HepG2 (cell line): ENCODE measurements around the gene PPP1CA. TPM values are rescaled to one million over a fixed set of nuclear protein-coding genes. Genes with fewer than 3 reads are reported as not detected.
A peak's percentile ranks its signal among the peaks of the same experiment; 100 is the strongest.

Experiments
- ATAC-seq: fragments of 200-7000 bp; cut with Tn5 transposase; 3 replicates; pipeline ENCODE4 v1.9.1; 2020; ENCODE audit warnings: mild to moderate bottlenecking, moderate library complexity
- BruUV-seq: library from RNA; stranded (reverse); fragments of 400-500 nt; replicated peaks from 2 replicates; lab custom pipeline; 2021; lab: Mats Ljungman, UMichigan
- CTCF ChIA-PET: fragments of 300-600 bp; formaldehyde crosslinking; extraction: SDS; loops from one replicate; lab custom pipeline; 2021; ENCODE audit warnings: low total read pairs, inconsistent platforms, low intra/inter-chr PET ratio; lab: Yijun Ruan, JAX
- POLR2A ChIA-PET: fragments of 350-600 bp; sonication (Branson Sonifier 250); formaldehyde crosslinking; loops from one replicate; lab custom pipeline; 2020; ENCODE audit warnings: antibody characterized with exemption, inconsistent platforms; lab: Yijun Ruan, JAX
- DNase-seq: peaks from one replicate; pipeline ENCODE4 v3.0.0-alpha.2; 2015; ENCODE audit warnings: low spot score
- FAIRE-seq: peaks from 3 replicates; lab custom pipeline; 2011; peaks lifted over from hg19 to GRCh38; lab: Jason Lieb, UNC
- H2AFZ ChIP-seq: one replicate; pipeline ENCODE4 v1.6.1; 2011; ENCODE audit warnings: low read length, inconsistent platforms
- H3K27ac ChIP-seq: fragments of 300-600 bp; 3 replicates; pipeline ENCODE4 v1.8.0; 2011; ENCODE audit warnings: mixed run types, mild to moderate bottlenecking, mixed read lengths, low read length, inconsistent platforms; ENCODE audit not compliant: insufficient read depth; ENCODE audit errors: extremely low read length
- H3K27me3 ChIP-seq, 2 experiments: fragments of 200-600 bp in 1 of 2; 2 replicates in 1 of 2; 3 replicates in 1 of 2; pipeline versions ENCODE4 v1.6.0 to v1.8.0; 2011; ENCODE audit warnings: low read length in 2 of 2, mild to moderate bottlenecking in 2 of 2, moderate library complexity in 2 of 2, inconsistent platforms in 1 of 2; ENCODE audit not compliant: insufficient read depth in 2 of 2, control insufficient read depth in 1 of 2
- H3K36me3 ChIP-seq, 2 experiments: fragments of 200-600 bp in 1 of 2; replicated peaks in 1 of 2; 2 replicates in 1 of 2; 3 replicates in 1 of 2; pipeline versions ENCODE4 v1.5.1 to v1.8.0; 2011; ENCODE audit warnings: low read length in 2 of 2, inconsistent platforms in 1 of 2; ENCODE audit not compliant: insufficient read depth in 2 of 2, control insufficient read depth in 1 of 2
- H3K4me1 ChIP-seq: 2 replicates; pipeline ENCODE4 v1.5.1; 2012; ENCODE audit warnings: low read length, inconsistent platforms; ENCODE audit not compliant: insufficient read depth
- H3K4me2 ChIP-seq: 2 replicates; pipeline ENCODE4 v1.6.0; 2011; ENCODE audit warnings: low read depth, low read length, inconsistent platforms
- H3K4me3 ChIP-seq, 3 experiments: fragments of 200-600 bp in 1 of 3; sonication (generic), shearing (Covaris generic) in 1 of 3; replicated peaks in 1 of 3; 2 replicates each; pipeline ENCODE4 v1.5.1; 2011 to 2016; ENCODE audit warnings: low read length in 3 of 3, inconsistent platforms in 2 of 3, low read depth in 2 of 3, mild to moderate bottlenecking in 2 of 3, control low read depth in 1 of 3, mixed read lengths in 1 of 3; ENCODE audit not compliant: insufficient read depth in 1 of 3
- H3K79me2 ChIP-seq: one replicate; pipeline ENCODE4 v1.6.1; 2011; ENCODE audit warnings: low read length, inconsistent platforms; ENCODE audit not compliant: insufficient read depth
- H3K9ac ChIP-seq: 2 replicates; pipeline ENCODE4 v1.6.0; 2011; ENCODE audit warnings: mild to moderate bottlenecking, low read depth, low read length, inconsistent platforms; ENCODE audit not compliant: insufficient read depth
- H3K9me3 ChIP-seq: 2 replicates; pipeline ENCODE4 v1.5.1; 2012; ENCODE audit warnings: mild to moderate bottlenecking, low read length
- H4K20me1 ChIP-seq: 2 replicates; pipeline ENCODE4 v1.6.0; 2011; ENCODE audit warnings: inconsistent platforms, mild to moderate bottlenecking, low read length, moderate library complexity; ENCODE audit not compliant: insufficient read depth
- FOXK1 ChIP-seq: sonication (generic); formaldehyde crosslinking; IDR thresholded peaks from 2 replicates; pipeline ENCODE4 v1.4.0; 2020; ENCODE audit warnings: low read depth, missing genetic modification reagents, borderline replicate concordance
- HDAC1 ChIP-seq: sonication (generic); formaldehyde crosslinking; IDR thresholded peaks from 2 replicates; pipeline ENCODE4 v1.5.1; 2020; ENCODE audit warnings: mild to moderate bottlenecking, missing genetic modification reagents
- HOXD1 ChIP-seq: sonication (generic); formaldehyde crosslinking; IDR thresholded peaks from 2 replicates; pipeline ENCODE4 v1.5.0; 2020; ENCODE audit warnings: missing genetic modification reagents
- POLR2G ChIP-seq: fragments of 200-400 bp; formaldehyde crosslinking; IDR thresholded peaks from 2 replicates; pipeline ENCODE4 v1.6.1; 2018; ENCODE audit warnings: mild to moderate bottlenecking, low read depth, low read length, moderate library complexity
- SAP130 ChIP-seq: IDR thresholded peaks from 2 replicates; pipeline ENCODE4 v1.6.1; 2016; ENCODE audit warnings: low read depth
- STAT5B ChIP-seq: sonication (generic); formaldehyde crosslinking; IDR thresholded peaks from 2 replicates; pipeline ENCODE4 v1.4.0; 2020; ENCODE audit warnings: missing genetic modification reagents
- ZNF746 ChIP-seq: sonication (generic); formaldehyde crosslinking; IDR thresholded peaks from 2 replicates; pipeline ENCODE4 v1.8.0; 2022; ENCODE audit warnings: mild to moderate bottlenecking, missing genetic modification reagents
- WGBS: methylation state at CpG from one replicate; pipeline ENCODE4 v1.1.6; 2017; ENCODE audit warnings: low lambda C conversion rate; 5-methylcytosine and 5-hydroxymethylcytosine counted together
- in situ Hi-C: cut with HindIII; loops from 2 replicates; pipeline ENCODE4 v1.10.0; 2017; ENCODE audit warnings: low pct_unique_long_range_greater_than_20kb; ENCODE audit not compliant: extremely low pct_ligation_motif_present
- intact Hi-C: fragments of 100-400 bp; cut with micrococcal nuclease; formaldehyde crosslinking; loops from one replicate; pipeline ENCODE4 v1.10.0; 2022; ENCODE audit not compliant: unreplicated experiment
- polyA plus RNA-seq, 8 experiments: library from polyadenylated mRNA; depleted of rRNA in 3 of 8; stranded (reverse) in 7 of 8; unstranded in 1 of 8; fragments of >200 nt; fragmentation: Illumina TruSeq in 4 of 8; extraction: Trizol in 4 of 8; gene quantifications; 2 replicates each; pipeline versions ENCODE4 v1.2.1 to v1.2.3, GENCODE V29; 2011 to 2016; ENCODE audit warnings: low read depth in 4 of 8, missing spikeins in 1 of 8, mixed read lengths in 1 of 8; ENCODE audit not compliant: insufficient read depth in 1 of 8
- total RNA-seq, 5 experiments: library from RNA; depleted of rRNA; stranded (reverse); fragments of >200 nt; fragmentation: Illumina TruSeq; extraction: Trizol; gene quantifications; 2 replicates each; pipeline ENCODE4 v1.2.3, GENCODE V29; 2016; ENCODE audit warnings: low read depth in 1 of 5
- TF ChIP-seq, protein P1 (sequence below): sonication (generic); formaldehyde crosslinking; IDR thresholded peaks from 2 replicates; pipeline ENCODE4 v1.4.0; 2020; ENCODE audit warnings: missing genetic modification reagents
- TF ChIP-seq, protein P2 (sequence below): sonication (generic); formaldehyde crosslinking; IDR thresholded peaks from 2 replicates; pipeline ENCODE4 v1.4.0; 2020; ENCODE audit warnings: mild to moderate bottlenecking, missing genetic modification reagents
- TF ChIP-seq, protein P3 (sequence below): sonication (generic); formaldehyde crosslinking; IDR thresholded peaks from 2 replicates; pipeline ENCODE4 v1.5.1; 2020; ENCODE audit warnings: mild to moderate bottlenecking, missing genetic modification reagents, moderate library complexity
- TF ChIP-seq, protein P4 (sequence below): fragments of 450-650 bp; IDR thresholded peaks from 2 replicates; pipeline ENCODE4 v1.6.1; 2017; ENCODE audit warnings: mild to moderate bottlenecking

The PPP1CA gene
- total and polyA plus RNA-seq, 2 of the 13 experiments (the other 11 are each of a cell fraction or from before 2014, with no cell fraction given): 149 to 170 TPM

DNA sequence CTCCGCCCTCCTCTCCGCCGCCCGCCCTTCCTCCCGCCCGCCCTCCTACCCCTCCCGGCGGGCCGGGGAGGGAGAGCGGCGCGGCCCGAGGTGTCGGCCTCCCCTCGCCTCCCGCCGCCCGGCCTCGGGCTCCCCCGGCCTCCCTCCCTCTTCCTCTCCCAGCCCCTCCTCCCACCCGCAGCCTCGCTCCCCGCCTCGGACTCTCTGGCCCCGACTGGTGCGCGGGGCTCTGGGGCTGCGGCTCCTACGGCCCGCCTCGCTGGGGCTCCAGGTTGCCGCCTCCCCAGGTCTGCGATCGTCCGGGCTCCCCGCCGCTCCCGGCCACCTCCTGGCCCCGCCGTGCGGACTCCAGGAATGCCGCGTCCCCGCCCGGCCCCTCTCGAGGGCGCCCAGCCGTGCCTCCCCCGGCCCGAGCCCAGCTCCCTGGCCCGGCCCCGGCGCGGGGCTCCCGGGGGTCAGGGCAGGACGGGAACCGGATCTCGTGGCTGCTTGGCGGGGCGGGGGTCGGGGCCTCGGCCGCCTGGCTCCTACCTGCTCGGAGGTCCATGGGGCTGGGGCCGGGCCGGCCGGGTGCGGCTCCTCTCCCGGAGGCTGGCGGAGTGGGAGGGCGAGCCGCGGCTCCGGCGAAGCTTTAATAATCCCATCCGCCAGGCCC lies 28.5 kb downstream of the PPP1CA start, which contains the start of gene CLCF1:
Gene CLCF1, minus strand, starts transcription at position 606 of the 655 bp plus-strand sequence. Its CDS starts 59 bp downstream, at position 547.
- POLR2A ChIA-PET: interaction anchor here (0.6 to 18.5 kb wide), 10 partner anchors 9 to 734 kb away, joined by 3 to 365 read pairs (median 9); partner anchors contain the start of genes POLD4, PPP1CA, RAD9A and SSH3
- H3K27ac ChIP-seq: no peak within 1 kb of the TSS
- CTCF ChIA-PET: interaction anchor here (1.3 kb wide), 1 partner anchor 16 kb away, joined by 9 read pairs; no protein-coding TSS in a partner anchor
- ATAC-seq: peak; percentile 39
- H3K4me2 ChIP-seq: peak within 1 kb of the TSS; percentile 92
- no peak for FAIRE-seq
- H3K9ac ChIP-seq: peak within 1 kb of the TSS; percentile 60
- H3K79me2 ChIP-seq: no peaks in the 10 kb centered on the region
- H3K36me3 ChIP-seq: no peaks in the 10 kb centered on the region
- intact Hi-C loops: loop anchor here (1.0 kb wide), 1 partner anchor 17 kb away; no protein-coding TSS in a partner anchor
- no peaks in the 10 kb centered on the region for H4K20me1 ChIP-seq
- no peak within 1 kb of the TSS for H2AFZ ChIP-seq
- in situ Hi-C loops: no loop called here
- H3K27me3 ChIP-seq: peaks cover 3 to 8% of the 10 kb centered on the region in 2 experiments; a peak in 3 of 5 replicates
- WGBS: 3% methylated on average over 10 of the region's 76 CpGs
- H3K4me1 ChIP-seq: peaks cover 26% of the 10 kb centered on the region
- no peaks in the 10 kb centered on the region for H3K9me3 ChIP-seq
- peak within 1 kb of the TSS; percentile 69 to 75 (median 75) for H3K4me3 ChIP-seq
- DNase-seq: no peak
- BruUV-seq: no TSS peak
- TF ChIP-seq, protein P1, sequence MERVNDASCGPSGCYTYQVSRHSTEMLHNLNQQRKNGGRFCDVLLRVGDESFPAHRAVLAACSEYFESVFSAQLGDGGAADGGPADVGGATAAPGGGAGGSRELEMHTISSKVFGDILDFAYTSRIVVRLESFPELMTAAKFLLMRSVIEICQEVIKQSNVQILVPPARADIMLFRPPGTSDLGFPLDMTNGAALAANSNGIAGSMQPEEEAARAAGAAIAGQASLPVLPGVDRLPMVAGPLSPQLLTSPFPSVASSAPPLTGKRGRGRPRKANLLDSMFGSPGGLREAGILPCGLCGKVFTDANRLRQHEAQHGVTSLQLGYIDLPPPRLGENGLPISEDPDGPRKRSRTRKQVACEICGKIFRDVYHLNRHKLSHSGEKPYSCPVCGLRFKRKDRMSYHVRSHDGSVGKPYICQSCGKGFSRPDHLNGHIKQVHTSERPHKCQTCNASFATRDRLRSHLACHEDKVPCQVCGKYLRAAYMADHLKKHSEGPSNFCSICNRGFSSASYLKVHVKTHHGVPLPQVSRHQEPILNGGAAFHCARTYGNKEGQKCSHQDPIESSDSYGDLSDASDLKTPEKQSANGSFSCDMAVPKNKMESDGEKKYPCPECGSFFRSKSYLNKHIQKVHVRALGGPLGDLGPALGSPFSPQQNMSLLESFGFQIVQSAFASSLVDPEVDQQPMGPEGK (CRISPR knock-in tag): peak; percentile 47; the same call in 1 of the 2 replicates
- TF ChIP-seq ZNF746 (peak; percentile 46; the same call in 1 of the 2 replicates), POLR2G (peak; percentile 51; the same call in 1 of the 2 replicates), STAT5B (CRISPR knock-in tag) (no peak), HDAC1 (CRISPR knock-in tag) (no peak), SAP130 (CRISPR knock-in tag) (peak; percentile 42; the same call in 1 of the 2 replicates), HOXD1 (0 out of 2 replicates have a peak, but pooled peaks have one; percentile 24), FOXK1 (no peak)
- TF ChIP-seq, protein P2, sequence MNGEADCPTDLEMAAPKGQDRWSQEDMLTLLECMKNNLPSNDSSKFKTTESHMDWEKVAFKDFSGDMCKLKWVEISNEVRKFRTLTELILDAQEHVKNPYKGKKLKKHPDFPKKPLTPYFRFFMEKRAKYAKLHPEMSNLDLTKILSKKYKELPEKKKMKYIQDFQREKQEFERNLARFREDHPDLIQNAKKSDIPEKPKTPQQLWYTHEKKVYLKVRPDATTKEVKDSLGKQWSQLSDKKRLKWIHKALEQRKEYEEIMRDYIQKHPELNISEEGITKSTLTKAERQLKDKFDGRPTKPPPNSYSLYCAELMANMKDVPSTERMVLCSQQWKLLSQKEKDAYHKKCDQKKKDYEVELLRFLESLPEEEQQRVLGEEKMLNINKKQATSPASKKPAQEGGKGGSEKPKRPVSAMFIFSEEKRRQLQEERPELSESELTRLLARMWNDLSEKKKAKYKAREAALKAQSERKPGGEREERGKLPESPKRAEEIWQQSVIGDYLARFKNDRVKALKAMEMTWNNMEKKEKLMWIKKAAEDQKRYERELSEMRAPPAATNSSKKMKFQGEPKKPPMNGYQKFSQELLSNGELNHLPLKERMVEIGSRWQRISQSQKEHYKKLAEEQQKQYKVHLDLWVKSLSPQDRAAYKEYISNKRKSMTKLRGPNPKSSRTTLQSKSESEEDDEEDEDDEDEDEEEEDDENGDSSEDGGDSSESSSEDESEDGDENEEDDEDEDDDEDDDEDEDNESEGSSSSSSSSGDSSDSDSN (CRISPR knock-in tag): peak; percentile 78
- TF ChIP-seq, protein P3, sequence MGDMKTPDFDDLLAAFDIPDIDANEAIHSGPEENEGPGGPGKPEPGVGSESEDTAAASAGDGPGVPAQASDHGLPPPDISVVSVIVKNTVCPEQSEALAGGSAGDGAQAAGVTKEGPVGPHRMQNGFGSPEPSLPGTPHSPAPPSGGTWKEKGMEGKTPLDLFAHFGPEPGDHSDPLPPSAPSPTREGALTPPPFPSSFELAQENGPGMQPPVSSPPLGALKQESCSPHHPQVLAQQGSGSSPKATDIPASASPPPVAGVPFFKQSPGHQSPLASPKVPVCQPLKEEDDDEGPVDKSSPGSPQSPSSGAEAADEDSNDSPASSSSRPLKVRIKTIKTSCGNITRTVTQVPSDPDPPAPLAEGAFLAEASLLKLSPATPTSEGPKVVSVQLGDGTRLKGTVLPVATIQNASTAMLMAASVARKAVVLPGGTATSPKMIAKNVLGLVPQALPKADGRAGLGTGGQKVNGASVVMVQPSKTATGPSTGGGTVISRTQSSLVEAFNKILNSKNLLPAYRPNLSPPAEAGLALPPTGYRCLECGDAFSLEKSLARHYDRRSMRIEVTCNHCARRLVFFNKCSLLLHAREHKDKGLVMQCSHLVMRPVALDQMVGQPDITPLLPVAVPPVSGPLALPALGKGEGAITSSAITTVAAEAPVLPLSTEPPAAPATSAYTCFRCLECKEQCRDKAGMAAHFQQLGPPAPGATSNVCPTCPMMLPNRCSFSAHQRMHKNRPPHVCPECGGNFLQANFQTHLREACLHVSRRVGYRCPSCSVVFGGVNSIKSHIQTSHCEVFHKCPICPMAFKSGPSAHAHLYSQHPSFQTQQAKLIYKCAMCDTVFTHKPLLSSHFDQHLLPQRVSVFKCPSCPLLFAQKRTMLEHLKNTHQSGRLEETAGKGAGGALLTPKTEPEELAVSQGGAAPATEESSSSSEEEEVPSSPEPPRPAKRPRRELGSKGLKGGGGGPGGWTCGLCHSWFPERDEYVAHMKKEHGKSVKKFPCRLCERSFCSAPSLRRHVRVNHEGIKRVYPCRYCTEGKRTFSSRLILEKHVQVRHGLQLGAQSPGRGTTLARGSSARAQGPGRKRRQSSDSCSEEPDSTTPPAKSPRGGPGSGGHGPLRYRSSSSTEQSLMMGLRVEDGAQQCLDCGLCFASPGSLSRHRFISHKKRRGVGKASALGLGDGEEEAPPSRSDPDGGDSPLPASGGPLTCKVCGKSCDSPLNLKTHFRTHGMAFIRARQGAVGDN: peak; percentile 44
- TF ChIP-seq, protein P4, sequence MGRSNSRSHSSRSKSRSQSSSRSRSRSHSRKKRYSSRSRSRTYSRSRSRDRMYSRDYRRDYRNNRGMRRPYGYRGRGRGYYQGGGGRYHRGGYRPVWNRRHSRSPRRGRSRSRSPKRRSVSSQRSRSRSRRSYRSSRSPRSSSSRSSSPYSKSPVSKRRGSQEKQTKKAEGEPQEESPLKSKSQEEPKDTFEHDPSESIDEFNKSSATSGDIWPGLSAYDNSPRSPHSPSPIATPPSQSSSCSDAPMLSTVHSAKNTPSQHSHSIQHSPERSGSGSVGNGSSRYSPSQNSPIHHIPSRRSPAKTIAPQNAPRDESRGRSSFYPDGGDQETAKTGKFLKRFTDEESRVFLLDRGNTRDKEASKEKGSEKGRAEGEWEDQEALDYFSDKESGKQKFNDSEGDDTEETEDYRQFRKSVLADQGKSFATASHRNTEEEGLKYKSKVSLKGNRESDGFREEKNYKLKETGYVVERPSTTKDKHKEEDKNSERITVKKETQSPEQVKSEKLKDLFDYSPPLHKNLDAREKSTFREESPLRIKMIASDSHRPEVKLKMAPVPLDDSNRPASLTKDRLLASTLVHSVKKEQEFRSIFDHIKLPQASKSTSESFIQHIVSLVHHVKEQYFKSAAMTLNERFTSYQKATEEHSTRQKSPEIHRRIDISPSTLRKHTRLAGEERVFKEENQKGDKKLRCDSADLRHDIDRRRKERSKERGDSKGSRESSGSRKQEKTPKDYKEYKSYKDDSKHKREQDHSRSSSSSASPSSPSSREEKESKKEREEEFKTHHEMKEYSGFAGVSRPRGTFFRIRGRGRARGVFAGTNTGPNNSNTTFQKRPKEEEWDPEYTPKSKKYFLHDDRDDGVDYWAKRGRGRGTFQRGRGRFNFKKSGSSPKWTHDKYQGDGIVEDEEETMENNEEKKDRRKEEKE: no peak
